Measurements from ENCODE around the gene RYR1.

- TF ChIP-seq EZH2 (IDR thresholded peaks at IDR 0.05; ENCODE audit: borderline replicate concordance, insufficient read depth, low read depth, low read length, poor library complexity, severe bottlenecking) = no peak
- no peak for TF ChIP-seq CTCF (IDR thresholded peaks at IDR 0.05)
These were observed 154.6 kb downstream of the RYR1 start for GRCh38 chr19:38588041-38588440.

Measured in B cell (primary cell).